GM15510 (cell line): ENCODE data around the gene SLC5A8.

ENCODE experiments used
- POLR2A ChIP-seq: IDR thresholded peaks from 3 replicates; pipeline ENCODE4 v1.6.1; 2011; ENCODE audit warnings: borderline replicate concordance; ENCODE audit not compliant: insufficient read length; ENCODE audit errors: extremely low read depth

The SLC5A8 gene, protein sequence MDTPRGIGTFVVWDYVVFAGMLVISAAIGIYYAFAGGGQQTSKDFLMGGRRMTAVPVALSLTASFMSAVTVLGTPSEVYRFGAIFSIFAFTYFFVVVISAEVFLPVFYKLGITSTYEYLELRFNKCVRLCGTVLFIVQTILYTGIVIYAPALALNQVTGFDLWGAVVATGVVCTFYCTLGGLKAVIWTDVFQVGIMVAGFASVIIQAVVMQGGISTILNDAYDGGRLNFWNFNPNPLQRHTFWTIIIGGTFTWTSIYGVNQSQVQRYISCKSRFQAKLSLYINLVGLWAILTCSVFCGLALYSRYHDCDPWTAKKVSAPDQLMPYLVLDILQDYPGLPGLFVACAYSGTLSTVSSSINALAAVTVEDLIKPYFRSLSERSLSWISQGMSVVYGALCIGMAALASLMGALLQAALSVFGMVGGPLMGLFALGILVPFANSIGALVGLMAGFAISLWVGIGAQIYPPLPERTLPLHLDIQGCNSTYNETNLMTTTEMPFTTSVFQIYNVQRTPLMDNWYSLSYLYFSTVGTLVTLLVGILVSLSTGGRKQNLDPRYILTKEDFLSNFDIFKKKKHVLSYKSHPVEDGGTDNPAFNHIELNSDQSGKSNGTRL

DNA sequence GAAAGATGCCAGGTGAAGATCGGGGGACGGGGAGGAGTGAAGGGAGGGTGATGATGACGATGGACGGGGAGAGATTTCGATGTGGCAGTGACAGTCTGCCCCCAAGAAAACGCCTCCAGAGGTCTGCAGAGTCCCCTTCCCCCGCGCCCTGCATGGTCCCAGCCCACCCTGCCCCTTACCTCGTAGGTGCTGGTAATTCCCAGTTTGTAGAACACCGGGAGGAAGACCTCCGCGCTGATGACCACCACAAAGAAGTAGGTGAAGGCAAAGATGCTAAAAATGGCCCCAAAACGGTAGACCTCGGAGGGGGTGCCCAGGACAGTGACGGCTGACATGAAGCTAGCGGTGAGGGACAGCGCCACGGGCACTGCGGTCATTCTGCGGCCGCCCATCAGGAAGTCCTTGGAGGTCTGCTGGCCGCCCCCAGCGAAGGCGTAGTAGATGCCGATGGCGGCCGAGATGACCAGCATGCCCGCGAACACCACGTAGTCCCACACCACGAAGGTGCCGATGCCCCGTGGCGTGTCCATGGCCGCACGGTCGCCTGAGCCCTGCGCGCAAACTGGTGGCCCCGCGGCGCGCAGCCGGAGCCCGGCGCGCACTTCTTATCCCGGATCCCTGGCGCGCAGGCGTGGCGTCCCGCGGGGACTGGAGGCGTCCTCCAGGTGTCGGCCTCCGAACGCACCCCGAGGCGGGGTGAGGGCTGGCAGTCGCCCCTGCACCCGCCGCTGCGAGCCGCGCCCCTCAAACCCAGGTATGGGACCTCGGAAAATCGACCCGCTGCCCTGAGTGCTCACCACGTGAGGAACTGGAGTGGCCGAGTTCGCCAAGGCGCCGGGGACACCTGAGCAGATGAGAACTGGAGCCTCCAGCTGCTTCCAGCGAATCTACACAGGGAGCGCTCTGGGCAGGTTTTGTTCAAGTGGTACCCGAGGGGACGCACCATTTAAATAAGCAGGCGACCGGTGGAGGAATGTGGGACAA is at the start of gene SLC5A8:
TSS of gene SLC5A8 (minus strand) at position 920 of the 984 bp plus-strand sequence. CDS start at position 530, 390 bp downstream.
- TF ChIP-seq POLR2A, result no peak

GRCh38 chr12:101257357-101257756 is 47.3 kb upstream of the SLC5A8 start:
- TF ChIP-seq POLR2A, result no peak

GRCh38 chr12:101256266-101256665 is 46.2 kb upstream of the SLC5A8 start:
- no peak for TF ChIP-seq POLR2A

DNA sequence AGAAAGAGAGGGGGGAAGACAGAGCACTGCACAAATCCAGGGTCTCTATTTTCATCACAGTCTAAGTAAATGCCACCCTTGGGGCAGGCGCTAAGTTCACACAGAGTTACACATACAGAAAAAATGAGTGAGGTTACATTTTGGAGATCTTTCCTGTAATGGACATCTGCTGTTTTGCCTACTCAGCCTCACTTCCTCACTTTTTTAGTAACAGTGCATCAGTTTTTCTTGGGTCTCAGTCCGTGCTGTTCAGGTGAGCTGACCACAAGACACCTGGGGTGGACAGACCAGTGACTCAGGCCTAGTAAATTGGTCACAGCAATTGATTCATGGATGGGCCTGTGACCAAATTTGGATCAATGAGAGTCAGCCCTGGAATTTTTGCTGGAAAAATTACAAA is 33.6 kb upstream of the SLC5A8 start:
- no peak for TF ChIP-seq POLR2A

DNA sequence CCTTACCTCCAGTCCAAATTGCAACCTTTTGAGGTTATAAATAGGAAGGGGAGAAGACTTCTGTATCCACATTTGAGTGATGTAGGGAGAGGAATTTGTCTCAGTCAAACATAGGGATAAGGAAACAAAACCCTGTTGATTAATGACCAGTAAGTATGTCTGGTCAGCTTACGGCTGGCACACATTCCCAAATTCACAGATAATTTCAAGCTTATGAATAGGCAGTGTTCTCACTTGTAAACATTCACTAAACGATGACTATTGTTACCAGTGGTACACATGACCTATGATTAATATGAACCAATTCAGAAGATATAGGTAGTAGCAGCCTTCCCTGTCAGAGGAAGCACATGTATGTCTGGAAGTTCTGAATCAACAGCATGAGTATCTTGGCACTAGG is 33.0 kb upstream of the SLC5A8 start:
- TF ChIP-seq POLR2A, result no peak

DNA sequence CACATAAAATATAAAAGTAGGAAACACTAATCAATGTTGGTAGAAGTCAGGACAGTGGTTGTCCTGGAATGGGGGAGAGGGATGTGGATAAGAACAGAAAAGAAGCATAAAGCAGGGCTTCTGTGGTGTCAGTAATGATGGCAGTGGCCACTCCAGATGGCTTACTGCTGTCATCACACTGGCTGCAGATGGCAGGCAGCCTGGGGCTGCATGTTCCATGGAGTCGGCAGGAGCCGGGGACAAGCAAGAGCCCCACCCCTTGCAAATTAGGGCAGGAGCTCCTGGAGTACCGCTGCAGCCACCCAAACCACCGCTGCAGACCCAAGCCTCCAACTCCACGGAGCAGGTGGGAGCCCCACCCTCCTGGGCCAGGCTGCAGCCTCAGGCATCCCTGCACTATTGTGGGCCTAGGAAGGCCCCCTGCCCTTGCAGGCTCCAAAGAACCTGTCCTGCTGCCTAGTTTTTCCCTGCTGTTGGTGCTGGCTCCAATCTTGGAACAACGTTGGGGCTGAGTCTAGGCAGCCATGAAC is 28.8 kb upstream of the SLC5A8 start:
- no peak for TF ChIP-seq POLR2A

GRCh38 chr12:101238306-101238705 is 28.3 kb upstream of the SLC5A8 start:
- no peak for TF ChIP-seq POLR2A

- no peak for TF ChIP-seq POLR2A
Measured at GRCh38 chr12:101235686-101236085, 25.6 kb upstream of the SLC5A8 start.

DNA sequence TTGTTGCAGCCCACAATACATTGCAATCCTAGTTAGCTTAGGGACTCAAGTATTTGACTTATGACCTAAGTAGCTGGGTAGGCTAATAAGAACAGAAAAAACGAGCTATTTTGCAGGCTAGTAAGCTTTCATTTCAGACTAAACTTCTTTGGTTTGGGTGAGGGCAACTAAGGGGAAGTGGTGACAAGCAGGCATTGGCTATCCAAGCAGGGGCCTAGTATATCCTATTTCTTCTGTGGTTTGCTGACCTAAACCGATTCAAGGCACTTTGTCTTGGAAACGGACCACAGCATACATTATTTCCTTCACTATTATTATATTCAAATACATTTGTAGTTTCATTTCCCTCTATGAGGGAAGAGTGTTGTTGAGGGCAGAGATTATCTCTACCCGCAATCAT is 21.6 kb upstream of the SLC5A8 start:
- no peak for TF ChIP-seq POLR2A

DNA sequence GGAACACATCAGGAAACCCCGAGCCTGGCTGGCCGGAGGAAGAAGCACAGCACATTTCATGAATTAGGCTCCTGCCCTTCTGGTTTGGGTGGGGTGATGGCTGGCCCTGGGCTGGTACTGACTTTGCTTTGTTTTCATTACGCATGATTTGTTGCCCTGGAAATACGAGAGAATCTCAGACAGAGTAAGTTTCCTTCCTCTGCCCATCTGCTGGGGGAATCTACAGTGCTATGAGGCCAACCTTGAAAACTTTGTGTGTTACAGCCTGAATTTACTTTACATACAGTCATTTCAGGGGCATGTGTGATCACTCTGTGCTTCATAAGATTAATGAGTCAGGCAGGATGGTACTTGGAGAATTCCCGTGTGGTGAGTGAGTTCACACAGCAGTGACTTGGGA is 20.5 kb upstream of the SLC5A8 start:
- no peak for TF ChIP-seq POLR2A

DNA sequence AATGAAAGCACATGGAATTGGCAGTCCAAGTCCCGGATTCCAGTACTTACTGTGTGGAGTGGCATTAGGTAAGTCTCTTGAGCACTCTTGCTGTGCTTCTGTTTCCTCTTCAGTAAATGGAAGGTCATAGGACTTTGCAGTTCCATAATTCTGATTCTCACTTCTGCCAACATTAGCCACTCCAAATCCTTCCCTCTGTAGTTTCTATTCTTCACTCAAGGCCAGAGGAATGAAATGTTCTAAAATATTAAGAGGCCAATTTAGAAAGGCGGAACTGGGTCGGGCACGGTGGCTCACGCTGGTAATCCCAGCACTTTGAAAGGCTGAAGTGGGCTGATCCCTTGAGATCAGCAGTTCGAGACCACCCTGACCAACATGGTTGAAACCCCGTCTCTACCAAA is 19.8 kb upstream of the SLC5A8 start:
- no peak for TF ChIP-seq POLR2A

DNA sequence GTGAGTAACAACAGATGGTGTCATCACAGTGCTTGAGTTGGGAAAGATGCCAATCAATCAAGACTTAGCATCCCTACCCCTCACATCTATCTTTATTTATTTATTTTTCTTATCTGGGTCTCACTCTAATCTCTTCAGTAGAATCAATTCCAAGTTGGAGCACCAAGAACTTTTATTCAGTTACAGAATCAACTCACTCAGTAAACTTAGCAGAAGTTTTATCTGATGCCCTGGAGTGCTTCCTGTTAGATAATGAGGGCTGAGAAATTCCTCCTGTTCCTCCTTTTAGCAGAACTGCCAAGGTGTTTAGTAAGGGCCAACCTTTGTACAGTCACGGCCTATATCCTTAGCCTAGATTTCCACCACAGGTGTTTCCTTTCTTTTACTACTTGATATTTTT is 11.3 kb upstream of the SLC5A8 start:
- TF ChIP-seq POLR2A, result no peak

- TF ChIP-seq POLR2A, result no peak
Measured at GRCh38 chr12:101216810-101217209, 6.8 kb upstream of the SLC5A8 start.

DNA sequence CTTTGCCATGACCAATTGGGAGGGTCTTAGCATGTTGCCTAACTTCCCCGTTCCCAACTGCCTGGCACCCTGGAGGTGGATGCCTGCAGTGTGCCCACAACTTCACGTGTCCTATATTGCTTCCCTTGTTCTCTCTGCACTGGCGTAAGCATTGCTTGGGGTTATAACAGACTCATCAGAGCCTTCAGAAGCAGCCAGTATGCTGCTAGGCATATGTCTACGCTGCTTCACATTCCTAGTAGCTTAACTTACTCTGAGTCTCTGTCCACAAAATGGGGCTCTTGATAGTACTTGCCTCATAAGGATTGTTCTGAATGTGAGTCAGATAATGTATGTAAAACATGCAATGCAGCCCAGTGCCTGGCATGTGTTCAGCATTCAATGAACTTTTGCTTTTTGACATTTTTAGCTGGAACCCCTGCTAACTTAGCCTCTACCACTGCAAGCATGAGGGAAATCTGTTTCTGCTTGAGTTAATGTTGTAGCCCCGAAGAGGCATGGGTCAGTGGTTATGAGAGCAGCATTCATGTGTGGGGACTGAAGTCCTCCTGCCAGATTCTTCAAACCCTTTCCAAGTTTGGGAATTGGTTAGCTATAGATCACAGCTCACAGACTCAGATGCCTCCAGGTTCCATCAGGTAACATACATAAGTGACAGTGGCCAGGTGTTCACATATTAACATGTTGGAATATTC is 2.8 kb downstream of the SLC5A8 start:
- TF ChIP-seq POLR2A, result no peak
